AML-193 (cell line): Measurements from ENCODE around the gene PRKAG2.
"Not testable (repeated sequence)": the region's sequence is repeated elsewhere in the genome, so short reads cannot be mapped to it uniquely, and the experiment has no call there.

Experiments
- DNase-seq, 2 experiments: peaks; one replicate each; lab custom pipeline; 2025; lab: John Stamatoyannopoulos, UW

PRKAG2 gene

GRCh38 chr7:151767557-151767956 lies 109.4 kb downstream of the PRKAG2 start:
- DNase-seq, result no peak

GRCh38 chr7:151764056-151764920 lies 112.6 kb downstream of the PRKAG2 start:
- DNase-seq, result no peak

DNA sequence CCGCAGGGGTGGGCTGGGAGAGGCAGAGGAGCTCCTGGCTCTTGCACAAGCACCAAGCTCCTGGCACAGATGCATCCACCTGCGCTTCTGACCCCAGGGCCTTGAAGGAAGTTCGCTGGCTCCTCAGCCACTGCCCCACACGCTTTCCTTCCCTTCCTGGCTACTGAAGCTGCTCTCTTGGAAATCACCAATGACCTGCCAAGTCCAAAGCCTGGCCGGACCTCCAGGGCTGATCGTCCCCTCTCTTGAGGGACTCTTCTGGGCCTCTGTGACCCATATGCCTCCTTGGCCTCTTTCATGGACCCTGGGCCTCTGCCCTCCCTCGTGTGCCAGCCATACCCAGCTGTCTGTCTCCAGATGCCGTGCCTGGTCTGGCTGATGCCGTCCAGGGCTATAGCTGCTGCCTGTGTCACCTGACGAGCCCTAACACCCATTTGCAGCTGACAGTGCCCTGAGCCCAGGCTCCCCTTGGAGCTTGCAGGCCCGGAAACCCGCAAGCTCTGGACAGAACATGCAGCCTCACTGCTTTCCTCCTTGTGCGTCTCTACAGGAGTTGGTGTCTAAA lies 113.4 kb downstream of the PRKAG2 start:
- DNase-seq, result no peak

DNA sequence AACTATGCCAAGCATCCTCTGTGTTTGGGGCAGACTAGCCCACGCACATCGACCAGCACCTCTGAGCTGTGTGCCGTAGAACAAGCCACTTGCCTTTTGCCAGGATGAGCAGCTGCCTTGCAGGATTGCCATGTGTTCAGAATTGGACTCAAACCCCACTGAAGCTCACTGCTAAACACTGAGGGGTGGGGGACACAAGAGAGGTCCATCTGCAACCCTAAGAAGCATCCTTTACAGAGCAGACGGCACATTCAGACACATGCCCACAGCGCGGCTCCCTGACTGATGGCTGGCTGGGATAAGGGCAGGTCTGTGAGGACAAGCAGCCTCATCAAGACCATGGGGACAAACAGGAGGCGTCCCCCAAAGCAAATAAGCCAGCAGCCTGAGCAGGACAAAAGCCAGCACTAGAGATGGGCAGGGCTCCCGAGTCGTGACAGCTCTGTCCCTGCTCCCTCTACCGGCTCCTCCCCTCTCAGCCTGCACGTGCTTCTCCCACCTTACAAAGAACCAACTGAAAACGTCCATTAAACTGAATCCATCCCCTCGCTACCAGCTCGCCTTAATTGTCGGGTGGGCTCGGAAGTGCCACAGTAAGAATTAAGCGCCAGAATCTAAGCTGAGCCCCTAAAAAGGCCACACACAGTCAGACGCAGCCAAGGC lies 114.2 kb downstream of the PRKAG2 start:
- DNase-seq, result no peak

- no peak for DNase-seq
Measured at GRCh38 chr7:151761957-151762356, 115.0 kb downstream of the PRKAG2 start.

DNA sequence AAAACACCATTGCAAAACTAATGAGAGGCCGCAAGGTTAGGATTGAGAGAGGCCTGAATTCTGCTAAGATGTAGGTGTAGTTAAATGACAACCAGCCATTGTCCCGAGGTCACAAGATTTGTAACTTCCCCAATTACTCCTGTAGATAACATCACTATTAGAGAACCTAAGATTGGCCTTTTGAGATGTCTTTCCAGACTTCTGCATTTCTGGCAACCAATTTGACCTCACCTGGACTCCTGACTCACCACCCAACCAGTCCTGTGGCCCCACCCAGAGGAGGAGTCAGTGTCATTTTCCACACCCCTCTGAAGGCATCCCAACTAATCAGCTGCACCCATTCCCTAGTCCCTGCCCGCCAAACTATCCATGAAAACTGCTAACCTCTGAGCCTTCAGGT lies 115.7 kb downstream of the PRKAG2 start:
- DNase-seq, result peak; percentile 9 to 18

DNA sequence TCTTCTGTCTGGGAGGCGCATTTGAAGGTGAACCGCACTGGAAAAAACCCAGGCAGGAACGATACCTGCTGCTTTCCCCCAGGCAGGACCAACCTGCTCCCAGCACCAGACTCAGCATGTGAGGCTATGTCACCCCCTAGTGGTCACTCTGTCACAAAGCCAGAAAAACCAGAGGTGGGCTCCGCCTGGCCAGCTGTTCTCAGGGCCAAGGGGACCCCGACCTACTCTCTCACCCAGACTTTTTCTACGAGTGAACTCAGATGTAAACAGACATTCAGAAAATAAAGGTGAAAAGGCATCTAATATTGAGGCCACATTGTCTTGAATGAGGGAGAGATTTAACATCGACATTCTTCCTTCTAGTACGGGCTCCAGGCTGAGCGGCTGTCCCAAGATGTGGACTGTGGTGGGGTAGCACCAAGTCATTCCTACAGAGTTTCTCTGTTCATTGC lies 117.3 kb downstream of the PRKAG2 start:
- peak; percentile 3 to 34 for DNase-seq

DNA sequence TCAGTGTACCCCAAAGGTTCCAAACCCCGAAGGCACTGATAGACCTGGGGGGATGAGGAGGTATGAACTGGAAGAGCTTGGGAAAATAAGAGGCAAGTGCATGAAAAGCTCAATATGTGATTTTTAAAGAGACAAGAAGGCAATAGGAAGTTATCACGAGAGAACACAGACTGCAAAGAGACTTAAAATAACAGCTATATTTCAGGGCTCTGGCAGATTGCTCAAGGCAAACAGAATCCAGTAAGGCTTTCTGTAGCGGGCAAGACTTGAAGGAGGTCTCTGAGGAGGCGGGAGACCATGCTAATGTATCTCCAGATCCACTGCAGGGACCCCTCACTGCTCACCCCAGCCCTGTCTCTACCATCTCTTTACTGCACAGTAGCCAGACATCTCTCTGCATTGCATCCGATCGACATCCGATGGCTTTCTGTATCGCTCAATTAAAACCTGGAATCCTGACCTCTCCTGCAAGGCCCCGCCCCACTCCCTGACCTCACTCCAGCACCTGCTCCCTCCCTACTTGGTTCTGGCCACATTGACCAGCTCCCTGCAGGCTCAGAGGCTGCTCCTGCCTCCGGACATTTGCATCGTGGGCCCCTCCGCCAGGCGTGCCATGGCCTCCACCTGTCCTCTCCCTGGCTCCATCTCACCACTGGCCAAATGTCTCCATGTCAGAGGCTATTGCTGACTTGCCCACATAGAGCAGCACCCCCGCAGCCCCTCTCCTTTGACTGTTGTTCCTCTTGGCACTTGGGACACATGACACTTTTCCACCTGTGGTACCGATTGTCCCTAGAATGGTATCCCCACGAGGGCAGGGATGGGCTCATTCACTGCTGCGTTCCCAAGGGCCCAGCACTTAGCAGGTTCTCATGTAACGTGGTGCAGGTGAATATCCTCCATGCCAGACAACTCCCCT lies 118.0 kb downstream of the PRKAG2 start:
- no peak for DNase-seq

DNA sequence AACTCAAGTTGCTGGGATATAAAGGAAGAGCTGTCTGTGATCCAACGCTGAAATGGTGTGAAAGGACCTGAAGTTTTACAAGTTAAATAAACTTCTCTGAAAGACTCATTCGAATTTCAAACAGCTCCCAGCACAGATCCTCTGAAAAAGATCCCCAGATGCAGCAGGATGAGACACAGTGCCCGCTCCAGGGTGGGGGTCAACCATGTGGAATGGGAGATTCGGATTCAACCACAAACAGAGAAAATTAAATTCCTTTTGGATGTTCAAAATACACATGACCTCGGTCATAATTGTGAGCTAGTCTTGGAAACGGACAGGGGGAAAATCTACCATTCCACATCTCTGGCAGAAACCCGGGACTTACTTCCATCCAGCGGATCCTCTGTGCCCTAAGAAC lies 119.6 kb downstream of the PRKAG2 start:
- no peak for DNase-seq

GRCh38 chr7:151756866-151757265 lies 120.0 kb downstream of the PRKAG2 start:
- no peak for DNase-seq

DNA sequence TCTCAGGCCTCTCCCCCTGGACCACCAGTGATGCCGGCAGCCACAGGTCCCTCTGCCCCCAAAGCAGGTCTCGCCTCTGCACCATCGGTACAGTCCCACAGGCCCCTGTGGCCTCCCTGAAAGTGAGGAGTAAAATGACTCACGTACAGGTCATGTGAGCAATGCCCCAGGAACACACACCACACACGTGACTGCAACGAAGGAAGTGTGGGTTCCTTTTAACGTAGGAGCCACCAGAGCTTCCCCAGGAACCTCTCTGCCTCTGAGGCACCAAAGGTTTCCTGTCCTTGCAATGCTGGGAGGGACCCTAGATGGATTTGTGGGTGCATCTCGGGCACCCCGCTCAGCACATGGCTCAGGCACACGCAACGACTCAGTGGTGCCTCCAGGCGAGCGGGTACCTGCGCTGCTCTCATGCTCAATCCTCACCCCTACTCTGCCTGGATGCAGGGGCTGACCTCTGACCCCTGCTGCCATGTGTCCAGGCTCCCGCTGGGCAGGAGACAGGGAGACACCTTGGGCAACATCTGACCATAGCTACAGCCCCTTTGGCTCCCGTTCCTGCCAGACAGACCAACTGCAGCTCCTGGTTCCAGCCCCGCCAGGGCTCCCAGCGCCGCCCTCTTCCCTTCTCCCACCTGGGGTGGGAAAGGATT lies 120.7 kb downstream of the PRKAG2 start:
- DNase-seq, result peak; percentile 66 to 77

DNA sequence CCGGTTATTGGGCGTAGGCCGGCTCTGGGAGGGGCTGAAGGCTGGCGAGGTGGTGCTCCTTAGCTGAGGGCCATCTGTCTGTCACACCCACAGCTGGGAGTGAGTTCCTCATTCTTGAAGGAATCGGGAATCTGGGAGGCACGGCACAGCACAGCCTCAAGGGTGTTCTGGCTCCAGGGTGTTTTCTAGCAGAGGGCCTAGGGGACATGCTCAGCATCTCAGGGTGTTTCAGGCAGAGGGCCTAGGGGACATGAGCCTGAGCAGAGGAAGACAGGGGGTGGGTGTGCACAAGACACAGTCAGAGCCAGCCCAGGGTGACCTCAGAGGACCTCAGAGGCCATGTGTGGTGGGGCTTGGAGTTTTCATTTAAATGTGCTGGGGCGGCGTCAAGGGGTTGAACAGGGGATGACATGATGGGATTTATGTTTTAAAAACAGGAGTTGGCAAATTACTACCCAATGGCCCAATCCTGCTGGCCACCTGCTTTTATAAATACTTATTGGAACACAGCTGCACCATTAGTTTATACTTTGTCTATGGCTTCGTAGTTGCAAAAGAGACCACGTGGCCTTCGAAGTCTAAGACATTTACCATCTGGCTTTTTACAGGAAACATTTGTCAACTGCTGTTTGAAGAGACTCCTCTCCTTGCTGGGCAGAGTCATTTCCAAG lies 121.6 kb downstream of the PRKAG2 start:
- DNase-seq, result no peak

DNA sequence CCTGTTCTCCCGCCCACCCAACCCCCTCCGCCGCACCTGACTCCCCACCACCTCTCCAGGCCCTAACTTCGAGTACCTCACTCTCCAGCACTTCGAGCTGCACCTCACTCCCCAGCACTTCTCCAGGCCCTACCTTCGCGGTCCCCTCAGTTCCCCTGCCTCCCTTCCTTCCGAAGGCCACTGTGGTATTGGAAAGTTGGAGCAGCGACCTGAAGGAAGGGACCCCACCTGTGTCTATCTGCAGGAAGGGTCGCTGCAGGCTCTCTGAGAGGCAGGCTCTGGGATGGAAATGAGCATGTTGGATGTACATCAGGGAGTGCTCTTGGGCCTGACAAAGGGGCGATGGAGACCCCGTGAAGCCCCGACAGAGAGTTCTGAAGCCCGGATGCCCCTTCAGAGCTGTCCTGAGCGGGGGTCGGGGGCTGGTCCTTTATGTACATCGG lies 122.2 kb downstream of the PRKAG2 start:
- DNase-seq, result no peak

DNA sequence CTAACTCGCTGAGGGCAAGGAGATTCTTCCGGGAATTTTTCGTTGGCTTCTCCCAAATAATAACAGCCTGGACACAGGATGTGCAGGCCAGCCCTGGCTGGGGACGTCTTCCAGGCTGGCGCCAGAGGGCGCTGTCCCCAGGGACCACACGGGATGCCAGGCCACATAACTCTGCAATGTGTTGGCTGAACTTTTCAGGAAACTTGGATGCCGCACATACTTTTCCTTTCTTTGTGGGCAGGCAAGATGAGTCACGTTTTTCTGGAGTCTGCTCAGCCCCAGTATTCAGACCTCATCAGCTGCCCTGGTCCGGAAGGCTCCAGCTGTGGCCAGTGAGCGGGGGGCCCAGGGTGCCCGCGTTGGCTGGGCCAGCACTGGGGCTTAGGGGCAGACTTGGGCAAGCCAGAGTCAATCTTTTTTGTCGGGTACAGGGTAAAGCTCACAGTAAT lies 122.7 kb downstream of the PRKAG2 start:
- DNase-seq, result peak in 1 of 2 experiments; percentile 4

- DNase-seq, result no peak
Measured at GRCh38 chr7:151752816-151753595, 123.9 kb downstream of the PRKAG2 start.

GRCh38 chr7:151752037-151752436 lies 124.9 kb downstream of the PRKAG2 start:
- DNase-seq, result no peak

DNA sequence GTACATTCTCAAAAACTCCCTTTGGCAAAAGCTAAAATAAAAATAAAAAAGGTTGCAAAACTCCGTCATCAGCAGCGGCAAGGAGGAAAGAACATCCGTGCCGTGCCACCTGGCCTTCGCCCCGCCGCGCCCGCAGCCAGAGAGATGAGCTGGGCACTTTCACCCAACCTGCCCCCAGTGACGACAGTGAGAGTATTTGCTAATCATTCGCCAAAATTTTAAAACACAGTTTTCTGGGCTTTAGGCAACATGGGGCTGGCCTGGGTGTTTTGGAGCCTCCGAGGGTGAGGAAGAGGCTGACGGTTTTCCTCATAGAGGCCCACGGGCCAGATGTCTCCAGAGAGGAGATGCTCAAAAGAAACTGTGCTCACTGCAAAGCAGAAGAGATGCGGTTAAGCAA lies 128.2 kb downstream of the PRKAG2 start:
- DNase-seq, result no peak

DNA sequence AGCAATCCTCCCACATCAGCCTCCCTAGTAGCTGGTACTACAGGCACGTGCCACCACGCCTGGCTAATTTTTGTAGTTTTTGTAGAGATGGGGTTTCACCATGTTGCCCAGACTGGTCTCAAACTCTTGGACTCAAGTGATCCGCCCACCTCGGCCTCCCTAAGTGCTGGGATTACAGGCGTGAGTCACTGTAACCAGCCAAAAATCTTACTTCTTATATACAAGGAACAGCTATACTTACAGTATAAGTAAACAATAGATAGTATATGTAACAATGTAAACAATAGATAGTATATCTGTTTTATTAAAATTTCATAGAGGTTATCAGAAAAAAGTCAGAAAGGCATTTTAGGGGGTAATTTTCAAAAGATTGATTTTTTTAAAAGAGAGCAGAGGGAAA lies 128.9 kb downstream of the PRKAG2 start:
- not testable (repeated sequence) for DNase-seq

DNA sequence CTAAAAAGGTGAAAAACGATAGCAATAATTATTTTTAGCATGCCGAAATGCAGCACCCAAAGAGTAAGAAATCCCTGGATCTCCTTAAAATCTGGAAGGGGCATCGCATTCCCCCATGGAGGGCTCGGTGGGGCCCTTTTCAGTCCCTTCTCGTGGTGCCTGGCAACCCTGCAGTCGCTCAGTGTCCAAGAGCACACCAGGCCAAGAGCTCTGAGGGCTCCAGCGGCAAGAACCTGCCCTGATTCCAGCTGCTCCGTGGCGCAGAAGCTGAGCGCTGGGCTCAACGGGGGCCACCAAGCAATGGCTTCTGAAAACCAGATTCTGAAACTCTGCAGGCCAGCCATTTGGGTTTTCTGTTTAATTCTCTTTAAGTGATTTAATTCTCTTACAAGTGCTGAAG lies 131.2 kb downstream of the PRKAG2 start:
- DNase-seq, result no peak
